ENCODE measurements around the gene AJUBA. TPM values are rescaled to one million over a fixed set of nuclear protein-coding genes. Genes with fewer than 3 reads are reported as not detected.

Gene AJUBA
- total RNA-seq, 1 donor from 2014 or later = 146 TPM

DNA sequence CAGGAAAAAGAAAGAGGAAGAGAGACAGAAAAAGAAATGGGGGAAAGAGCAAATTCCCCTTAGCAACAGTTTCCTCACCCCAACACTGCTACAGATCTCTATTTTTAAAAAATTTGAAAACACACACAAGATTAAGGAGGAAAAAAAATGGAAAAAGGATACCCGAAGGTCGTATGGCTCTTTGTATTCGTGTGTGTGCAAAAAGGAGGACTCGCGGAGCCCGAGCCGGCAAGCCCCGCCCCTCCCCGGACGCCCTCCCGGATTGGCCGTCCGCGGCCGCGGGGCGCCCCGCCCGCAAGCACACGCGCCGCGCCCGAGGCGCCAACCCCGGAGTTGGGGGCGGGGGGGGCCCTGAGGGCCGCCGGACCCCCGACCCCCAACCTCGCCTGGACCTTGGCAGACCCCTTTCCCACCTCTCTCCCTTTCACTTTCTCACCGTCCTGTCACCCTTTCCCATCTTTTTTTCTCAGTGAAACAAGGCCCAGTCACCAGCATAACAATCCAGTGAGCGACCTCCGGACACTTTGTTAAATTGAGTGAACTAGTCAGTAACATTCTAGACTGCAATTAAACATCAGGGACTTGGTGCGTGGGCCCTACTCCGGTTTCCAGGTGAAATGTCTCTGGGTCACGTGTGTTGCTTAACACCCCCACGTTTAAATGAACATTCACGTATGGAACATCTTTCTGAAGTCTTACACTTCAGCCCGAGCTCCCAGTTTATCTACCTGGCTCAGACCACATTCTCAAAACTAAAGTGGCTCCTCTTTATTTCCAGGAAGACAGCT, 27.8 kb upstream of the AJUBA start, which contains the start of gene C14orf93:
C14orf93 (minus strand) TSS at position 205 of the 788 bp plus-strand sequence. CDS start 11,120 bp downstream, outside the sequence.
- Mint-ChIP-seq H3K27ac (ENCODE audit: unreplicated experiment) (peak within 1 kb of the TSS; percentile 43), H3K9me3 (ENCODE audit: unreplicated experiment) (no peaks in the 10 kb centered on the region), H3K4me1 (ENCODE audit: low read depth, unreplicated experiment) (peaks cover 8% of the 10 kb centered on the region), H3K4me3 (ENCODE audit: unreplicated experiment) (peak within 1 kb of the TSS; percentile 86), H3K36me3 (ENCODE audit: low read depth, unreplicated experiment) (no peaks in the 10 kb centered on the region), H3K27me3 (ENCODE audit: low read depth, unreplicated experiment) (no peaks in the 10 kb centered on the region)
- peak; percentile 16 for DNase-seq (ENCODE audit: low read depth)
- peak within 1 kb of the TSS; percentile 34 for H3K27ac ChIP-seq (ENCODE audit: low read depth, low read length)
- H3K36me3 ChIP-seq (ENCODE audit: insufficient read depth, low read length) = no peaks in the 10 kb centered on the region
- H2AFZ ChIP-seq (ENCODE audit: low read depth, low read length) = peak within 1 kb of the TSS; percentile 97
- FAIRE-seq = no peak
- no peaks in the 10 kb centered on the region for H4K20me1 ChIP-seq (ENCODE audit: insufficient read depth, low read length)
- H3K27me3 ChIP-seq (ENCODE audit: insufficient read depth, low read length) = no peaks in the 10 kb centered on the region
- H3K4me3 ChIP-seq (ENCODE audit: insufficient read depth, low read depth, low read length) = peak within 1 kb of the TSS; percentile 67
- TF ChIP-seq, protein P1, sequence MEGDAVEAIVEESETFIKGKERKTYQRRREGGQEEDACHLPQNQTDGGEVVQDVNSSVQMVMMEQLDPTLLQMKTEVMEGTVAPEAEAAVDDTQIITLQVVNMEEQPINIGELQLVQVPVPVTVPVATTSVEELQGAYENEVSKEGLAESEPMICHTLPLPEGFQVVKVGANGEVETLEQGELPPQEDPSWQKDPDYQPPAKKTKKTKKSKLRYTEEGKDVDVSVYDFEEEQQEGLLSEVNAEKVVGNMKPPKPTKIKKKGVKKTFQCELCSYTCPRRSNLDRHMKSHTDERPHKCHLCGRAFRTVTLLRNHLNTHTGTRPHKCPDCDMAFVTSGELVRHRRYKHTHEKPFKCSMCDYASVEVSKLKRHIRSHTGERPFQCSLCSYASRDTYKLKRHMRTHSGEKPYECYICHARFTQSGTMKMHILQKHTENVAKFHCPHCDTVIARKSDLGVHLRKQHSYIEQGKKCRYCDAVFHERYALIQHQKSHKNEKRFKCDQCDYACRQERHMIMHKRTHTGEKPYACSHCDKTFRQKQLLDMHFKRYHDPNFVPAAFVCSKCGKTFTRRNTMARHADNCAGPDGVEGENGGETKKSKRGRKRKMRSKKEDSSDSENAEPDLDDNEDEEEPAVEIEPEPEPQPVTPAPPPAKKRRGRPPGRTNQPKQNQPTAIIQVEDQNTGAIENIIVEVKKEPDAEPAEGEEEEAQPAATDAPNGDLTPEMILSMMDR (IDR thresholded peaks at IDR 0.05; ENCODE audit: insufficient read depth, low read depth, low read length) = no peak
- TF ChIP-seq EZH2 (IDR thresholded peaks at IDR 0.05; ENCODE audit: insufficient read depth, low read length) = no peak
- peak within 1 kb of the TSS; percentile 83 for H3K9ac ChIP-seq (ENCODE audit: low read length)
- peak within 1 kb of the TSS; percentile 91 for H3K4me2 ChIP-seq (ENCODE audit: low read length)
- H3K9me3 ChIP-seq (ENCODE audit: insufficient read depth, low read depth, low read length) = no peaks in the 10 kb centered on the region
- H3K79me2 ChIP-seq (ENCODE audit: insufficient read depth, low read length) = no peaks in the 10 kb centered on the region
- peaks cover 22% of the 10 kb centered on the region for H3K4me1 ChIP-seq (ENCODE audit: insufficient read depth, low read length)

DNA sequence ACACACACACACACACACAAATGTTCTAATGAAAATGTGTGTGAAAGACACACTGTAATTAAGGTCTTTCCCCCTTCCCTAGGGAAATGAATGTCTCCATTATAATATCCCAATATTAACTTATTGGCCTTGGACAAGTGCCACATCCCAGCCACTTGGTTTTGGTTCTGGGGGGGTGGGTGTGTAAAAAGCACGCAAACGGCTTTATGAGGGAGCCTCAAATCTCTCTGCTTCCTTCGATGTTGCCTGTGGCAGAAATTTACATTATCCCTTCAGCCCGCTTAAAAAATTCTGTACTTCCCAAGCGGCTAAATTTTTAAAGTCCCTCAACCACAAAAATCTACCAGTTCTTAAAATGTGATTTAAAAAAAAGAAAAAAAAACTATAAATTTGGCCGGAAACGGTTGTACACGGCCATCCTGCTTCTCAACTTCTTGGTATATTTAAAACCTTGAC, 27.2 kb upstream of the AJUBA start:
- Histone ChIP-seq H4K20me1 (ENCODE audit: insufficient read depth, low read length) (no peaks in the 10 kb centered on the region), H3K27ac (ENCODE audit: low read depth, low read length) (peak overlapping the region; percentile 34), H3K4me1 (ENCODE audit: insufficient read depth, low read length) (peaks cover 22% of the 10 kb centered on the region), H2AFZ (ENCODE audit: low read depth, low read length) (peak overlapping the region; percentile 97), H3K4me2 (ENCODE audit: low read length) (peak overlapping the region; percentile 91), H3K9ac (ENCODE audit: low read length) (peak overlapping the region; percentile 83), H3K79me2 (ENCODE audit: insufficient read depth, low read length) (no peaks in the 10 kb centered on the region), H3K9me3 (ENCODE audit: insufficient read depth, low read depth, low read length) (no peaks in the 10 kb centered on the region), H3K27me3 (ENCODE audit: insufficient read depth, low read length) (no peaks in the 10 kb centered on the region), H3K36me3 (ENCODE audit: insufficient read depth, low read length) (no peaks in the 10 kb centered on the region), H3K4me3 (ENCODE audit: insufficient read depth, low read depth, low read length) (peak overlapping the region; percentile 67)
- DNase-seq (ENCODE audit: low read depth) (no peak), FAIRE-seq (no peak)
- Mint-ChIP-seq H3K36me3 (ENCODE audit: low read depth, unreplicated experiment) (no peaks in the 10 kb centered on the region), H3K27me3 (ENCODE audit: low read depth, unreplicated experiment) (no peaks in the 10 kb centered on the region), H3K27ac (ENCODE audit: unreplicated experiment) (no peak overlapping the region), H3K4me1 (ENCODE audit: low read depth, unreplicated experiment) (peaks cover 8% of the 10 kb centered on the region), H3K9me3 (ENCODE audit: unreplicated experiment) (no peaks in the 10 kb centered on the region), H3K4me3 (ENCODE audit: unreplicated experiment) (peak overlapping the region; percentile 86)
- TF ChIP-seq, protein P1 (IDR thresholded peaks at IDR 0.05; ENCODE audit: insufficient read depth, low read depth, low read length) = no peak

DNA sequence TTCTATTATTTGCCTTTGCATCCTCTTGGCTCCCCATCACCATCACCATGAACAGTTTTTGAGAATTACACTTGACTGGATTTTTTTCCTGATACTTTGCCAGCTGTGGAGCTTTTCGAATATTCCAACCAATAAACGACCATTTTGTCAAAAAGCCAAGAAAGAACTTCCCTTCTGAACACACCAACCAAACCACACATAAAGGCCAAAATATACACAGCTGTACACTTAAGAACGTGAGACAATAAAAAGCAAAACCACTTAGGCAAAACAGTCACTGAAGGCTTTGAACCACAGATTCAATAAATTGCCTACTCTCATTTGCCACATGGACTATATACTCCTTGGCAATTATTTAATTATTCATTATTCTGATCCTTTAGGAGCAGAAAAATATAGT, 26.5 kb upstream of the AJUBA start:
- no peak overlapping the region for H3K9ac ChIP-seq (ENCODE audit: low read length)
- no peak overlapping the region for H3K27ac Mint-ChIP-seq (ENCODE audit: unreplicated experiment)
- TF ChIP-seq, protein P1 (IDR thresholded peaks at IDR 0.05; ENCODE audit: insufficient read depth, low read depth, low read length) = no peak
- no peak for TF ChIP-seq EZH2 (IDR thresholded peaks at IDR 0.05; ENCODE audit: insufficient read depth, low read length)
- no peak overlapping the region for H2AFZ ChIP-seq (ENCODE audit: low read depth, low read length)
- no peaks in the 10 kb centered on the region for H3K27me3 Mint-ChIP-seq (ENCODE audit: low read depth, unreplicated experiment)
- peaks cover 22% of the 10 kb centered on the region for H3K4me1 ChIP-seq (ENCODE audit: insufficient read depth, low read length)
- H3K27me3 ChIP-seq (ENCODE audit: insufficient read depth, low read length) = no peaks in the 10 kb centered on the region
- H3K4me1 Mint-ChIP-seq (ENCODE audit: low read depth, unreplicated experiment) = peaks cover 8% of the 10 kb centered on the region
- no peaks in the 10 kb centered on the region for H4K20me1 ChIP-seq (ENCODE audit: insufficient read depth, low read length)
- no peak overlapping the region for H3K4me3 ChIP-seq (ENCODE audit: insufficient read depth, low read depth, low read length)
- DNase-seq (ENCODE audit: low read depth) (no peak), FAIRE-seq (no peak)
- peak overlapping the region; percentile 40 for H3K4me3 Mint-ChIP-seq (ENCODE audit: unreplicated experiment)
- H3K9me3 ChIP-seq (ENCODE audit: insufficient read depth, low read depth, low read length) = no peaks in the 10 kb centered on the region
- no peaks in the 10 kb centered on the region for H3K9me3 Mint-ChIP-seq (ENCODE audit: unreplicated experiment)
- H3K27ac ChIP-seq (ENCODE audit: low read depth, low read length) = no peak overlapping the region
- no peaks in the 10 kb centered on the region for H3K79me2 ChIP-seq (ENCODE audit: insufficient read depth, low read length)
- H3K36me3 ChIP-seq (ENCODE audit: insufficient read depth, low read length) = no peaks in the 10 kb centered on the region
- H3K36me3 Mint-ChIP-seq (ENCODE audit: low read depth, unreplicated experiment) = no peaks in the 10 kb centered on the region
- no peak overlapping the region for H3K4me2 ChIP-seq (ENCODE audit: low read length)
